Measurements from ENCODE around the gene PACS1.

Gene PACS1

DNA sequence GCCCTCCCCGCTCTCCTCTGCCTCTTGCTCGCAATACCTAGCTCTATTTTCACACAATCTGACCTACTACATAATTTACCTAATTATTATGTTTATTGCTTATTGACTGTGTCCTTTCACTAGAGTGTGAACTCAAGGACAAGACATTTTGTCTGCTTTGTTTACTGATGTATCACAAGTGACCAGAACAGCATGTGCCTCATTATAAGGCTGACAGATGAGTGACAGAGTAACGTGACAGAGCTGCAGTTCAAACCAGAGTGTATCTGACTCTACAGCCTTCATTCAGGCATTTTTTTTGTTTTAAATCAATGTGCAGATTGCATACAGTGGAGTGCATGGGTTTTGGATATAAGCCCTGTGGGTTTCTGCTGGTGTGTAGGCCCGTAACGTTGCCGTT is 116.4 kb downstream of the PACS1 start:
- no peak overlapping the region for H3K27ac ChIP-seq (ENCODE audit: low read length)
- no peak for DNase-seq
- H3K4me1 ChIP-seq (ENCODE audit: low read length), result 0 out of 2 replicates have a peak, but pooled peaks cover 2% of the 10 kb centered on the region
- no peak overlapping the region for H3K4me2 ChIP-seq (ENCODE audit: low read depth, low read length)
- no peaks in the 10 kb centered on the region for H3K36me3 ChIP-seq (replicated peaks; ENCODE audit: insufficient read depth, low read length)
- no peaks in the 10 kb centered on the region for H3K79me2 ChIP-seq (ENCODE audit: low read length)
- no peaks in the 10 kb centered on the region for H3F3A ChIP-seq (ENCODE audit: insufficient read depth, low read length)
- H4K20me1 ChIP-seq (ENCODE audit: insufficient read depth, low read length), result no peaks in the 10 kb centered on the region
- no peaks in the 10 kb centered on the region for H3K27me3 ChIP-seq (replicated peaks; ENCODE audit: insufficient read depth, low read length)
- TF ChIP-seq EZH2 (optimal IDR thresholded peaks at IDR 0.05; ENCODE audit: low read depth, low read length), result no peak
- TF ChIP-seq, protein P1, sequence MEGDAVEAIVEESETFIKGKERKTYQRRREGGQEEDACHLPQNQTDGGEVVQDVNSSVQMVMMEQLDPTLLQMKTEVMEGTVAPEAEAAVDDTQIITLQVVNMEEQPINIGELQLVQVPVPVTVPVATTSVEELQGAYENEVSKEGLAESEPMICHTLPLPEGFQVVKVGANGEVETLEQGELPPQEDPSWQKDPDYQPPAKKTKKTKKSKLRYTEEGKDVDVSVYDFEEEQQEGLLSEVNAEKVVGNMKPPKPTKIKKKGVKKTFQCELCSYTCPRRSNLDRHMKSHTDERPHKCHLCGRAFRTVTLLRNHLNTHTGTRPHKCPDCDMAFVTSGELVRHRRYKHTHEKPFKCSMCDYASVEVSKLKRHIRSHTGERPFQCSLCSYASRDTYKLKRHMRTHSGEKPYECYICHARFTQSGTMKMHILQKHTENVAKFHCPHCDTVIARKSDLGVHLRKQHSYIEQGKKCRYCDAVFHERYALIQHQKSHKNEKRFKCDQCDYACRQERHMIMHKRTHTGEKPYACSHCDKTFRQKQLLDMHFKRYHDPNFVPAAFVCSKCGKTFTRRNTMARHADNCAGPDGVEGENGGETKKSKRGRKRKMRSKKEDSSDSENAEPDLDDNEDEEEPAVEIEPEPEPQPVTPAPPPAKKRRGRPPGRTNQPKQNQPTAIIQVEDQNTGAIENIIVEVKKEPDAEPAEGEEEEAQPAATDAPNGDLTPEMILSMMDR (IDR thresholded peaks at IDR 0.05; ENCODE audit: low read length), result no peak
- no peak for TF ChIP-seq EZH2phosphoT487 (IDR thresholded peaks at IDR 0.05; ENCODE audit: low read length)
- H2AFZ ChIP-seq (ENCODE audit: low read length), result no peak overlapping the region
- H3K9ac ChIP-seq (ENCODE audit: low read length), result no peak overlapping the region
- H3K9me3 ChIP-seq (replicated peaks; ENCODE audit: insufficient read depth, low read length), result no peaks in the 10 kb centered on the region
- H3K9me2 ChIP-seq (replicated peaks; ENCODE audit: insufficient read depth, low read length), result no peaks in the 10 kb centered on the region
- no peak overlapping the region for H3K4me3 ChIP-seq (ENCODE audit: low read length)

DNA sequence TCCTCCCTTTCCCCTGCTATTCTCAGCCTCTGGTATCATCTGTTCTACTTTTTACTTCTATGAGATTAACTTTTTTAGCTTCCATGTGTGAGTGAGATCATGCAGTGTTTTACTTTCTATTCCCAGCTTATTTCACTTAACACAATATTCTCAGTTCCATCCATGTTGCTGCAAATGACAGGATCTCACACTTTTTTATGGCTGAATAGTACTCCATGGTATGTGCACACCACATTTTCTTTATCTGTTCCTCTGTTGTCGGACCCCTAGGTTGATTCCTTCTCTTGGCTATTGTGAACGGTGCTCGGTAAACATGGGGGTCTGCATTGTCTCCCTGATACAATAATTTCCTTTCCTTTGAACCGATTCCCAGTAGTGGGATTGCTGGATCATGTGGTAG is 117.4 kb downstream of the PACS1 start:
- Histone ChIP-seq H3K9ac (ENCODE audit: low read length) (no peak overlapping the region), H3K4me2 (ENCODE audit: low read depth, low read length) (no peak overlapping the region), H3K9me2 (replicated peaks; ENCODE audit: insufficient read depth, low read length) (no peaks in the 10 kb centered on the region)

DNA sequence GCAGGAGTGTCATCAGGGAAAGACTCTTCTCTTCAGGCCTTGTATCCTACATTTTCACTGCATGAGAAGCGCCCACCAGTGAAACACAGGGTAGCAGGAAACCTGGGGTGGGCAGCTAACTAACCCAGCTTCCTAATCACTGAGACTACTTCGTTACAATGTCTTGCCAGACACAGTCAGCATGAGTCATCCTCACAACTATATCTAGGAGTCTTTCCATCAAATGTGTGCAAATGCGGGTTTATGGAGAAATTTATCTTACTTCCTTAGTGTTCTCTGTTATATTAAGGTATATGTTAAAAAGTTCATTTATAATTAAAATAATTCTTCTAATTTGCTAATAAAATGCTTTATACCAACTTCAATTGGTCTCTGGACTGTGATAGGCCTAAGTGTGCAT is 118.5 kb downstream of the PACS1 start:
- H3K36me3 ChIP-seq (replicated peaks; ENCODE audit: insufficient read depth, low read length), result no peaks in the 10 kb centered on the region
- TF ChIP-seq, protein P1 (IDR thresholded peaks at IDR 0.05; ENCODE audit: low read length), result no peak
- TF ChIP-seq EZH2phosphoT487 (IDR thresholded peaks at IDR 0.05; ENCODE audit: low read length) (no peak), EZH2 (optimal IDR thresholded peaks at IDR 0.05; ENCODE audit: low read depth, low read length) (no peak)
- no peak overlapping the region for H3K4me2 ChIP-seq (ENCODE audit: low read depth, low read length)
- H3K4me3 ChIP-seq (ENCODE audit: low read length), result no peak overlapping the region
- no peaks in the 10 kb centered on the region for H3K27me3 ChIP-seq (replicated peaks; ENCODE audit: insufficient read depth, low read length)
- no peaks in the 10 kb centered on the region for H3K4me1 ChIP-seq (ENCODE audit: low read length)
- 0 out of 2 replicates have a peak, but pooled peaks cover 3% of the 10 kb centered on the region for H3K79me2 ChIP-seq (ENCODE audit: low read length)
- H3K9ac ChIP-seq (ENCODE audit: low read length), result no peak overlapping the region
- H2AFZ ChIP-seq (ENCODE audit: low read length), result no peak overlapping the region
- no peak overlapping the region for H3K27ac ChIP-seq (ENCODE audit: low read length)
- H3F3A ChIP-seq (ENCODE audit: insufficient read depth, low read length), result no peaks in the 10 kb centered on the region
- no peak for DNase-seq
- no peaks in the 10 kb centered on the region for H4K20me1 ChIP-seq (ENCODE audit: insufficient read depth, low read length)
- H3K9me3 ChIP-seq (replicated peaks; ENCODE audit: insufficient read depth, low read length), result no peaks in the 10 kb centered on the region
- H3K9me2 ChIP-seq (replicated peaks; ENCODE audit: insufficient read depth, low read length), result no peaks in the 10 kb centered on the region

More for the DNA sequence above, 117.4 kb downstream of the PACS1 start:
- H3K36me3 ChIP-seq (replicated peaks; ENCODE audit: insufficient read depth, low read length), result no peaks in the 10 kb centered on the region
- no peaks in the 10 kb centered on the region for H4K20me1 ChIP-seq (ENCODE audit: insufficient read depth, low read length)
- H3K79me2 ChIP-seq (ENCODE audit: low read length), result 0 out of 2 replicates have a peak, but pooled peaks cover 3% of the 10 kb centered on the region
- no peak for DNase-seq
- no peaks in the 10 kb centered on the region for H3K9me3 ChIP-seq (replicated peaks; ENCODE audit: insufficient read depth, low read length)
- no peaks in the 10 kb centered on the region for H3F3A ChIP-seq (ENCODE audit: insufficient read depth, low read length)
- H2AFZ ChIP-seq (ENCODE audit: low read length), result no peak overlapping the region
- H3K4me1 ChIP-seq (ENCODE audit: low read length), result no peaks in the 10 kb centered on the region
- no peaks in the 10 kb centered on the region for H3K27me3 ChIP-seq (replicated peaks; ENCODE audit: insufficient read depth, low read length)
- no peak overlapping the region for H3K27ac ChIP-seq (ENCODE audit: low read length)
- H3K4me3 ChIP-seq (ENCODE audit: low read length), result no peak overlapping the region
- TF ChIP-seq, protein P1 (IDR thresholded peaks at IDR 0.05; ENCODE audit: low read length), result no peak
- TF ChIP-seq EZH2phosphoT487 (IDR thresholded peaks at IDR 0.05; ENCODE audit: low read length), result no peak
- no peak for TF ChIP-seq EZH2 (optimal IDR thresholded peaks at IDR 0.05; ENCODE audit: low read depth, low read length)

Data from MM.1S (cell line).